ENCODE data around the gene CCDC167. TPM values are rescaled to one million over a fixed set of nuclear protein-coding genes. Genes with fewer than 3 reads are reported as not detected.

Gene CCDC167
- total RNA-seq, 1 donor from 2014 or later: 72.1 TPM

Other genes starting within 250 kb of the CCDC167 start
- 16.5 and 16.9 TPM in 2 replicates for gene TBC1D22B, start 242.1 kb downstream of the CCDC167 start, total RNA-seq
- 2.9 and 3.0 TPM in 2 replicates for gene TMEM217, start 241.7 kb downstream of the CCDC167 start, total RNA-seq
- gene RNF8, start 145.9 kb downstream of the CCDC167 start, total RNA-seq: 22.8 and 26.8 TPM in 2 replicates
- gene CMTR1, start 66.7 kb downstream of the CCDC167 start, total RNA-seq: 68.7 and 69.4 TPM in 2 replicates
- 12.5 and 14.2 TPM in 2 replicates for gene MDGA1, start 198.0 kb upstream of the CCDC167 start, total RNA-seq